KMS-11 (cell line): Measurements from ENCODE around the gene GHSR.
A peak's percentile ranks its signal among the peaks of the same experiment; 100 is the strongest.
"Not testable (repeated sequence)": the region's sequence is repeated elsewhere in the genome, so short reads cannot be mapped to it uniquely, and the experiment has no call there.

Experiments
- H2AFZ ChIP-seq: fragments of 200-600 bp; sonication (generic); 2 replicates; pipeline ENCODE4 v1.6.1; 2016; ENCODE audit warnings: antibody characterized with exemption, mixed run types, low read depth
- H3K27ac ChIP-seq: fragments of 200-600 bp; sonication (generic); 2 replicates; pipeline ENCODE4 v1.6.1; 2016; ENCODE audit warnings: mild to moderate bottlenecking, mixed run types
- H3K27me3 ChIP-seq: fragments of 200-600 bp; sonication (generic); 2 replicates; pipeline ENCODE4 v1.6.1; 2017; ENCODE audit warnings: mild to moderate bottlenecking, low read depth, mixed run types, moderate library complexity; ENCODE audit not compliant: insufficient read depth
- H3K36me3 ChIP-seq: fragments of 200-600 bp; sonication (generic); 2 replicates; pipeline ENCODE4 v1.6.1; 2017; ENCODE audit warnings: mild to moderate bottlenecking, mixed run types; ENCODE audit not compliant: insufficient read depth
- H3K4me1 ChIP-seq: fragments of 200-600 bp; sonication (generic); 2 replicates; pipeline ENCODE4 v1.6.1; 2016; ENCODE audit warnings: mild to moderate bottlenecking, low read depth, mixed run types; ENCODE audit not compliant: poor library complexity, severe bottlenecking
- H3K4me2 ChIP-seq: fragments of 200-600 bp; sonication (generic); 2 replicates; pipeline ENCODE4 v1.7.0; 2016; ENCODE audit warnings: mild to moderate bottlenecking, mixed run types
- H3K4me3 ChIP-seq: fragments of 200-600 bp; sonication (generic); IDR thresholded peaks from 2 replicates; pipeline ENCODE4 v1.6.1; 2017; ENCODE audit warnings: low read depth, low read length, mixed read lengths; ENCODE audit not compliant: insufficient read depth
- H3K79me2 ChIP-seq: fragments of 200-600 bp; sonication (generic); 2 replicates; pipeline ENCODE4 v1.6.1; 2016; ENCODE audit warnings: low read depth, mixed run types; ENCODE audit not compliant: insufficient read depth
- H3K9ac ChIP-seq: fragments of 200-600 bp; sonication (generic); 2 replicates; pipeline ENCODE4 v1.6.1; 2016; ENCODE audit warnings: mild to moderate bottlenecking, mixed run types
- H4K20me1 ChIP-seq: fragments of 200-600 bp; sonication (generic); 2 replicates; pipeline ENCODE4 v1.6.1; 2016; ENCODE audit warnings: mild to moderate bottlenecking, mixed run types; ENCODE audit not compliant: insufficient read depth
- TF ChIP-seq, protein P1 (sequence below): fragments of 200-600 bp; sonication (generic); conservative IDR thresholded peaks from 2 replicates; pipeline ENCODE4 v1.6.1; 2017; ENCODE audit warnings: low read depth, mild to moderate bottlenecking, antibody characterized with exemption, low read length, moderate library complexity, mixed read lengths

The GHSR gene, protein sequence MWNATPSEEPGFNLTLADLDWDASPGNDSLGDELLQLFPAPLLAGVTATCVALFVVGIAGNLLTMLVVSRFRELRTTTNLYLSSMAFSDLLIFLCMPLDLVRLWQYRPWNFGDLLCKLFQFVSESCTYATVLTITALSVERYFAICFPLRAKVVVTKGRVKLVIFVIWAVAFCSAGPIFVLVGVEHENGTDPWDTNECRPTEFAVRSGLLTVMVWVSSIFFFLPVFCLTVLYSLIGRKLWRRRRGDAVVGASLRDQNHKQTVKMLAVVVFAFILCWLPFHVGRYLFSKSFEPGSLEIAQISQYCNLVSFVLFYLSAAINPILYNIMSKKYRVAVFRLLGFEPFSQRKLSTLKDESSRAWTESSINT

DNA sequence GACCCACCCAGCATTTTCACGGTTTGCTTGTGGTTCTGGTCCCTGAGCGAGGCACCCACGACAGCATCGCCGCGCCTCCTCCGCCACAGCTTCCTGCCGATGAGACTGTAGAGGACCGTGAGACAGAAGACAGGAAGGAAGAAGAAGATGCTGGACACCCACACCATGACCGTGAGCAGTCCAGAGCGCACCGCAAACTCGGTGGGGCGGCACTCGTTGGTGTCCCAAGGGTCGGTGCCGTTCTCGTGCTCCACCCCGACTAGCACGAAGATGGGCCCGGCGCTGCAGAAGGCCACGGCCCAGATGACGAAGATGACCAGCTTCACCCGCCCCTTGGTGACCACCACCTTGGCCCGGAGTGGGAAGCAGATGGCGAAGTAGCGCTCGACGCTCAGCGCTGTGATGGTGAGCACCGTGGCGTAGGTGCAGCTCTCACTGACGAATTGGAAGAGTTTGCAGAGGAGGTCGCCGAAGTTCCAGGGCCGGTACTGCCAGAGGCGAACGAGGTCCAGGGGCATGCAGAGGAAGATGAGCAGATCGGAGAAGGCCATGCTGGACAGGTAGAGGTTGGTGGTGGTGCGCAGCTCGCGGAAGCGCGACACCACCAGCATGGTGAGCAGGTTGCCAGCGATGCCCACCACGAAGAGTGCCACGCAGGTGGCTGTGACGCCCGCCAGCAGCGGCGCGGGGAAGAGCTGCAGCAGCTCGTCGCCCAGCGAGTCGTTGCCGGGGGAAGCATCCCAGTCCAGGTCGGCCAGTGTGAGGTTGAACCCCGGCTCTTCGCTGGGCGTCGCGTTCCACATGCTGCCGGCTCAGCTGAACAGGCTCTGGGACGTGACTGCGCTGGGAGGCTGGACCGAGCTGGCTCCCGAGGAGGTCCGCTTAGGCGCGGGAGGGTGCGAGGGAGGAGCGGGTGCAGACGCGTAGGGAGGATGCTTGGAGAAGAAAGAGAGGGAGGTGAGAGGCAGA is at the start of gene GHSR:
GHSR (minus strand) TSS at position 846 of the 969 bp plus-strand sequence; CDS start at position 803, 43 bp downstream.
- H3K4me3 ChIP-seq = no peak within 1 kb of the TSS
- no peak within 1 kb of the TSS for H3K9ac ChIP-seq
- no peaks in the 10 kb centered on the region for H3K36me3 ChIP-seq
- no peaks in the 10 kb centered on the region for H3K27me3 ChIP-seq
- TF ChIP-seq, protein P1, sequence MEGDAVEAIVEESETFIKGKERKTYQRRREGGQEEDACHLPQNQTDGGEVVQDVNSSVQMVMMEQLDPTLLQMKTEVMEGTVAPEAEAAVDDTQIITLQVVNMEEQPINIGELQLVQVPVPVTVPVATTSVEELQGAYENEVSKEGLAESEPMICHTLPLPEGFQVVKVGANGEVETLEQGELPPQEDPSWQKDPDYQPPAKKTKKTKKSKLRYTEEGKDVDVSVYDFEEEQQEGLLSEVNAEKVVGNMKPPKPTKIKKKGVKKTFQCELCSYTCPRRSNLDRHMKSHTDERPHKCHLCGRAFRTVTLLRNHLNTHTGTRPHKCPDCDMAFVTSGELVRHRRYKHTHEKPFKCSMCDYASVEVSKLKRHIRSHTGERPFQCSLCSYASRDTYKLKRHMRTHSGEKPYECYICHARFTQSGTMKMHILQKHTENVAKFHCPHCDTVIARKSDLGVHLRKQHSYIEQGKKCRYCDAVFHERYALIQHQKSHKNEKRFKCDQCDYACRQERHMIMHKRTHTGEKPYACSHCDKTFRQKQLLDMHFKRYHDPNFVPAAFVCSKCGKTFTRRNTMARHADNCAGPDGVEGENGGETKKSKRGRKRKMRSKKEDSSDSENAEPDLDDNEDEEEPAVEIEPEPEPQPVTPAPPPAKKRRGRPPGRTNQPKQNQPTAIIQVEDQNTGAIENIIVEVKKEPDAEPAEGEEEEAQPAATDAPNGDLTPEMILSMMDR = no peak
- H2AFZ ChIP-seq = no peak within 1 kb of the TSS
- no peaks in the 10 kb centered on the region for H3K79me2 ChIP-seq
- H3K4me2 ChIP-seq = no peak within 1 kb of the TSS
- no peaks in the 10 kb centered on the region for H4K20me1 ChIP-seq
- H3K4me1 ChIP-seq = no peaks in the 10 kb centered on the region
- H3K27ac ChIP-seq = no peak within 1 kb of the TSS

DNA sequence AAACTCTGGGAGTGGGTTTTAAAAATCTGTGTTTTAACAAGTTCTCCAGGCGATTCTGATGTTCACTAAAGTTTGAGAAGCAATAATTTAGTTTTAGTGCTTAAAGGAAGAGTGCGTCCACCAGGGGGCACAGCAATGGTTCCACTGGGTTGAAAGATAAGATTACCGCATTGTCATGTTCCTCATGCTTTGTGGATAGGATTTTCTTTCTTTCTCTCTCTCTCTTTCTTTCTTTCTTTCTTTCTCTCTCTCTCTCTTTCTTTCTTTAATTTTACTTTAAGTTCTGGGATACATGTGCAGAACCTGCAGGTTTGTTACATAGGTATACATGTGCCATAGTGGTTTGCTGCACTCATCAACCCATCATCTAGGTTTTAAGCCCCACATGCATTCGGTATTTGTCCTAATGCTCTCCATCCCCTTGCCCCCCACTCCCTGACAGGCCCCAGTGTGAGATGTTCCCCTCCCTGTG is 42.0 kb upstream of the GHSR start:
- H3K79me2 ChIP-seq, H4K20me1 ChIP-seq, H3K9ac ChIP-seq, H3K4me1 ChIP-seq, H3K4me2 ChIP-seq, H3K4me3 ChIP-seq, H3K27me3 ChIP-seq, H3K36me3 ChIP-seq: not testable (repeated sequence)
- H3K27ac ChIP-seq = peak overlapping the region; percentile 8; the same call in 1 of the 2 replicates
- H2AFZ ChIP-seq = peak overlapping the region; percentile 34; the same call in 1 of the 2 replicates
- TF ChIP-seq, protein P1 = peak; percentile 86

DNA sequence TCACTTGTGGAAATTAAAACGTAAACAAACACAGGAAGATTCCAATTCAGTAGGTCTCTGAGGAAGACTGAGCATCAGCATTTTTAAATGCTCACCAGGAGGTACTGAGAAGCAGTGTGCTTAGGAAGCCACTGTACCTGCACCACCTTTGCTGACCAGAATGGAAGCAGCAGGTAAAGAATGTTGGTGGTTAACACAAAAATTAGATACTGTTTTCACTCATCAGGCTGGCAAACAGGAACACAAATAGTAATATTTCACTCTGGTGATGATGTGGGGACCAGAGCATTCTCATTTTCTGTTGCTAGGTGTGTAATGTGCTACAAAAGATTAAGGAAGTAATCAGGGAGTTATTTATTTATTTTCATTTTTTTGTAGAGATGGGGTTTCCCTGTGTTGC is 29.9 kb upstream of the GHSR start:
- Histone ChIP-seq H4K20me1 (no peaks in the 10 kb centered on the region), H3K36me3 (no peaks in the 10 kb centered on the region), H3K27me3 (no peaks in the 10 kb centered on the region), H3K4me3 (no peak overlapping the region), H3K4me2 (no peak overlapping the region), H3K9ac (no peak overlapping the region), H3K4me1 (peaks cover 7% of the 10 kb centered on the region), H3K79me2 (no peaks in the 10 kb centered on the region), H2AFZ (no peak overlapping the region), H3K27ac (no peak overlapping the region)
- TF ChIP-seq, protein P1 = no peak

DNA sequence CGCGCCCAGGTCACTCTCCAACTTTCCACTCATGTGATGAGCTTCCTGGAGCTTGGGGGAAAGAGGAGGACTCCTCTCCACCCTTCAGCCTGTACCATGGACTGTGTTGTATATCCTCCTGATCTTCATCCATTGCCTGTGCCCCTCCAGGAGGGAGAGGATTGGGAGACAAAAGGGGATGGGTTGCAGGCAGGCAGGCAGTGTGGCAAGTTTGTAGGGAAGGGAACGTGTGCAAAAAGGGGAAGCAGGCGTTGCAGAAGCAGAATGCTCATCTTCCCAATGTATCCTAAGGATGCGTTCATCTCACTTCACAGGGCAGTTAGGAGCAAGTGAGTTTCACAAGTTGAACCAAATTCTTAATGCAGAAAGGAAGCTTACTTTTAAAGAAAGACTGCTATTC is 28.1 kb upstream of the GHSR start:
- peak overlapping the region; percentile 53 for H2AFZ ChIP-seq
- H3K9ac ChIP-seq = no peak overlapping the region
- TF ChIP-seq, protein P1 = no peak
- H3K27ac ChIP-seq = no peak overlapping the region
- no peak overlapping the region for H3K4me3 ChIP-seq
- peak overlapping the region; percentile 15; the same call in 1 of the 2 replicates for H3K4me2 ChIP-seq
- H4K20me1 ChIP-seq = no peaks in the 10 kb centered on the region
- no peaks in the 10 kb centered on the region for H3K79me2 ChIP-seq
- peaks cover 7% of the 10 kb centered on the region for H3K4me1 ChIP-seq
- H3K27me3 ChIP-seq = no peaks in the 10 kb centered on the region
- H3K36me3 ChIP-seq = no peaks in the 10 kb centered on the region
